Retinal pigment epithelial cell (primary cell): Measurements from ENCODE around the gene SLC27A3.

Experiments
- DNase-seq: peaks from one replicate; pipeline ENCODE4 v3.0.0-alpha.2; 2010; ENCODE audit warnings: low read depth
- H3K4me3 ChIP-seq: 2 replicates; pipeline ENCODE4 v1.5.1; 2011; ENCODE audit warnings: mild to moderate bottlenecking, low read length, control low read depth, moderate library complexity
- CTCF ChIP-seq: conservative IDR thresholded peaks from 2 replicates; pipeline ENCODE4 v1.5.1; 2011; ENCODE audit warnings: low read depth, low read length, control low read depth, inconsistent platforms

The SLC27A3 gene

GRCh38 chr1:153793261-153793972 is 18.2 kb downstream of the SLC27A3 start:
- no peak for DNase-seq
- H3K4me3 ChIP-seq: no peak overlapping the region
- no peak for TF ChIP-seq CTCF

- TF ChIP-seq CTCF: no peak
- H3K4me3 ChIP-seq: no peak overlapping the region
- DNase-seq: no peak
Observed at GRCh38 chr1:153793973-153794615, 18.9 kb downstream of the SLC27A3 start.

GRCh38 chr1:153794624-153795329 is 19.6 kb downstream of the SLC27A3 start:
- no peak for TF ChIP-seq CTCF
- H3K4me3 ChIP-seq: no peak overlapping the region
- DNase-seq: no peak

GRCh38 chr1:153795330-153795837 is 20.2 kb downstream of the SLC27A3 start:
- H3K4me3 ChIP-seq: no peak overlapping the region
- TF ChIP-seq CTCF: no peak
- DNase-seq: no peak

GRCh38 chr1:153795934-153796785 is 21.0 kb downstream of the SLC27A3 start:
- no peak overlapping the region for H3K4me3 ChIP-seq
- DNase-seq: no peak
- no peak for TF ChIP-seq CTCF

- no peak overlapping the region for H3K4me3 ChIP-seq
- no peak for DNase-seq
- TF ChIP-seq CTCF: peak; percentile 90
Observed at GRCh38 chr1:153796786-153797659, 21.8 kb downstream of the SLC27A3 start.
